PFSK-1 (cell line): ENCODE data around the gene FOXP4.

Experiments
- FOXP2 ChIP-seq: optimal IDR thresholded peaks from 2 replicates; pipeline ENCODE3; 2011; ENCODE audit warnings: borderline replicate concordance, control low read depth, inconsistent platforms; ENCODE audit not compliant: insufficient read depth; ENCODE audit errors: extremely low read length, extremely low read depth
- POLR2AphosphoS5 ChIP-seq: IDR thresholded peaks from 2 replicates; pipeline ENCODE4 v1.6.1; 2012; ENCODE audit warnings: low read depth, mild to moderate bottlenecking, control low read depth, low read length, moderate library complexity
- REST ChIP-seq, 2 experiments: IDR thresholded peaks; 2 replicates each; pipeline versions ENCODE4 v1.6.1 to v1.8.0; 2011 to 2012; ENCODE audit warnings: low read depth in 2 of 2, low read length in 2 of 2, control low read depth in 1 of 2, inconsistent platforms in 1 of 2, mild to moderate bottlenecking in 1 of 2, moderate library complexity in 1 of 2; ENCODE audit not compliant: insufficient read depth in 1 of 2
- SIN3A ChIP-seq: IDR thresholded peaks from 2 replicates; pipeline ENCODE4 v1.6.1; 2012; ENCODE audit warnings: mild to moderate bottlenecking, low read length, moderate library complexity, borderline replicate concordance; ENCODE audit not compliant: insufficient read depth
- TAF1 ChIP-seq: IDR thresholded peaks from 2 replicates; pipeline ENCODE4 v1.6.1; 2012; ENCODE audit warnings: low read length, control low read depth, borderline replicate concordance; ENCODE audit not compliant: insufficient read depth

GRCh38 chr6:41607736-41608135 lies 61.6 kb downstream of the FOXP4 start:
- no peak for TF ChIP-seq TAF1
- no peak for TF ChIP-seq SIN3A
- TF ChIP-seq POLR2AphosphoS5, result no peak
- no peak for TF ChIP-seq REST (IDR thresholded peaks at IDR 0.05; ENCODE audit: insufficient read depth in 1 of 2, low read depth in 2 of 2, low read length in 2 of 2)
- TF ChIP-seq FOXP2, result no peak
